Measurements from ENCODE around the gene RPS23.

Gene RPS23

DNA sequence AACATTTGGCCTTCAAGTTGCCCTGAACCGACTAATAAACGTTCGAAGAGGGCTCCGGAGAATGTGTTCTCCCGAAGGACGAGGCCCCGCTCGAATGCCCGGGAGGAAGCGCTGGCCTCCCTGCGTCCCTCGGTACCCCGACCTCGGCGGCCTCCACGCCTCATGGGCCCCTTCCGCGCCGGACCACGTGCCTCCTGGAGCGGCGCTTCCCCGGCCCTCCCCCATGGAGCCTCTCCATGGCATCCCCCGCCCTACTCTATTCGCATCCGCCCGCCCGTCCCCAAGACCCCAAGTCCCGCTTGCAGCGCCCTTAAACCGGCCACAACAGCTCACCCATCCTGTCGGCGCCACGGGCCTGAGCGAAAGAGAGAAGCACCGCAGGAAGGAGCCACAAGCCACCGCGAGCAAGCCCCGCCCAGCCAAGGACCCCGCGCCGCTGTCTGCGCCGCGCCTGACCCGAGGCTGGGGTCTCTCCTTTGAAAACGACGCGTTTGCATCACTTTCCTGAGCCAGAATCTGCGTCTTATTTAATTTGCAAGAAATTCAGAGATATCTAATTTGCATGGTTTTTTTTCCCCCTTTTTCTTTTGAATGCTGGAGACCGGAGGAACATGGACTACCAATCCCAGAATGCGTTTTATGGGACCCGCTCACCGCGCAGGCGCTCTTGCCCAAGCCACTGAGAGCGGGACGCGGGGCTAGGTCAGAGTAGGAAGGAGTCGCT is at the start of gene RPS23:
TSS of gene RPS23 (minus strand) at position 368 of the 724 bp plus-strand sequence. CDS start at position 337, 31 bp downstream.
- peak; percentile 93 for DNase-seq

DNA sequence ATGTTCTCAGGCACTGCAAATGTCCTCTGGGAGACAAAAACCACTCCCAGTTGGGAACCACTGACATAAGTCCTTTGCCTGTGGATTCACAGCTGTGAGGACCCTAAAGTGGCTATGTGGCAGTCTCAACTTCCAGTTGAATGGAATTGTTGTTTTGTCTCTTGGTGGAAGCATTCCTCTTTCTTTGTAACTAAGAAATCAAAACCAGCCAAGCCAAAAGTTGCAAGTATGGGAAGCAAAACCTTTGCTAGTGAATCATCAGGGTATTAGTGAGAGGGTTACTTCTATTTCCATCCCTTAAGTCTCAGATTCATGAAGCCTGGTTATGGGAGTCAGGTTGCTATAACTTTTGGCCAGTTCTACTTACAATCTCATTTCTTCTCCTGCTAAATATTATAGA is 49.8 kb upstream of the RPS23 start:
- no peak for DNase-seq

DNA sequence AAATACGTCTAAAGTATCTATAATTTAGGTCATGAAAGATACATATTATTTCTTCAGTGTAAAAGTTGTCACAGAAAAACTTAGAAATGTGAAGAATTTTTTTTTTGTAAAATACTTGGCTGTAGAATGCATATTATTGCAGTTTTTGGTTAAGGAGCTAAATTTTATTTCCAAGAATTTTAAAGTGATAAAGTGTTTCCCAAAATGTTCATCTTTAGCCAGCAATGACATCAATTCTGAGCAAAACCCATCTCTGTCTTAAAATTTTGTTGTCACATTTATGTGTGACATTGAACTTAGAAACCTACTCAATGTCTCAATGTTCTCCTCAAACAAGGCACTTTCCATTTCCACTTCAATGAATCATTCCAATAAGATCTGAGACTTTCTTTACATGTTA is 47.8 kb upstream of the RPS23 start:
- DNase-seq, result no peak

GRCh38 chr5:82325155-82325554 is 47.0 kb upstream of the RPS23 start:
- no peak for DNase-seq

DNA sequence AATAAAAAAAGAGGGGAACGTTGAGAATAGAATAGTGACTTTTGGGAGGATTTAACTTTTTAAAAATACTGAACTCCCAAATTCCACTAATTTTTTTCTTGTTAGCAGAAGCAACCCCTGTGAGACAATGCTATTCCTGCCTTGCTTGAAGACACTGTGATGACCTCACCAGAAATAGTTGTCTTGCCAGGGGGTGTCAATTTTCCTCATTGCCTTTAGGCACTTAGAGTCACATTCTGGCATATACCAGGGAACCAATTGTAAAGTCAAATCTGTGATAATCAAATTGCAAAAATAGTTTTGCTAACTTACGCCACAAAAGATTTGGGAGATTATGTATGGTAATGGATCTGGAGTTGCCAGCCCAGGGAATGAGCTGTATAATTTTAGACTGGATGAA is 42.8 kb upstream of the RPS23 start:
- no peak for DNase-seq

- DNase-seq, result no peak
Measured at GRCh38 chr5:82319651-82320376, 41.7 kb upstream of the RPS23 start.

DNA sequence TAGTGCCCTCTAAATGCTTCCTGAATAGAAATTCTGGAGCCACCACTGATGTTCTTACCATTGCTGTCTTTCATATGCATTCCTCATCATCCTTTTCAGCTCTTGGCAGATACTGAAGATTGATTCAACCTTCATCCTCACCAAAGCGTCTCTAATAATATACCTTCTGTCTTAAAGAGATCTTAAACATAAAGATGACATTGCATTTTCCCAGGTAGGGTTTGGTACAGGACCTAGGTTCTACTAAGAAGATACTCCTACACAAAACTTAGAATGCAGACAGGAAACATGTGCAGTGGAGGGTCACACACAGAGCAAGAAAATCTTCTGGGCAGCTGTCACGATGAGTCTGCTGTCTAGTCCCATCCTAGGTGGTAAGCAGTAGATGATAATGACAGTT is 41.0 kb upstream of the RPS23 start:
- DNase-seq, result no peak

GRCh38 chr5:82314964-82315758 is 37.0 kb upstream of the RPS23 start:
- no peak for DNase-seq

DNA sequence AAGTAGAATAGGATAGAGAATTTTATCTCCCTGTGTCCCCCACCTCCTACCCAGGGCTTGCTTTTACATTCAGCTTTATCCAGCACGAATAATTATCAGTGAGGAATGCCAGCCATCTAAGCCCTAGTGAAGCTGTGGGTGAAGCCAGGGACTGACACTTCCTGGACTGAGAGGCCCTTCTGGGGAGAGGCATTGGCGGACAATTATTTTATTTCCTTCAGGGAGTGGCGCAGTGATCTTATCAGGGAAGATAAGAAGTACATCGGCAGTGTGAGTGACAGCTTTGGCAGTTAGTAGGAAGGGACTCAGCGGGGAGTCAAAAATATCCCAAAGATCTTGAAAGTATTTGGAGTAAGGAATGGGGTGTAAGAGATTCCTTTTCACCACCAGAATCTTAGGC is 34.9 kb upstream of the RPS23 start:
- no peak for DNase-seq

GRCh38 chr5:82312373-82312856 is 34.3 kb upstream of the RPS23 start:
- DNase-seq, result peak; percentile 85

- no peak for DNase-seq
Measured at GRCh38 chr5:82309091-82309531, 31.0 kb upstream of the RPS23 start.

DNA sequence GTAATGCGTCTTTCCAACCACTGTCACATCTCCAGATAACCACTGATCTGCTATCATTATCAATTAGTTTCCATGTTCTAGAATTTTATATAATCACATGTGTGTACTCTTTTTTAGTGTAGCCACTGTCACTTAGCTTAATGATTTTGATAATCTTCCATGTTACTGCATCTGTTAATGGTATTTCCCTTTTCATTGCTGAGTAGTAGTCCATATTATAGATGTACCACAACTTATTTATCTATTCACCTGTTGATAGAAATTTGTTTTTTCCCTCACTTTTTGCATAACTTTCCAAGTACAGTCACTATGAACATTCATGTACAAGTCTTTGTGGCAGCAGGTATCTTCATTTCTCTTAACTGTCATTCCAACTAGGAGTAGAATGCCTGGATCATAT is 30.3 kb upstream of the RPS23 start:
- no peak for DNase-seq

DNA sequence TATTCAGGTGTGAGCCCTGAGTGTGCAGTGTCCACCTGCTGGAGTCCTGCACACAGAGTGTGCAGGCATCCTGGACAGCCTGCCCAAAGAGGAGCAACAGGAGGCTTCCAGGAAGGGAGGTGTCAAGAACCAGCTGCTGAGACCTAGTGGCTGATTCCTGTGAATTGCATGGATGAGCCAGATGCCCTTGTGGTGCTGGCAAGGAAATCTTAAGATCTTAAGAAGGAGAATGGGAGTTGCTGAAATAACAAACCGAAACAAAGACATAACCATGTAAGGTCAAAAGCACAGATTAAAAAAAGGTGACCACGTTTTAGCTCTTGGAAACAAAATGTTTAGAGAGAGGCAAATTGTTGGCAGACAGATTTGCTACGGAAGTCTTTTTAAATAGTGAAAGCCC is 29.3 kb upstream of the RPS23 start:
- DNase-seq, result no peak

DNA sequence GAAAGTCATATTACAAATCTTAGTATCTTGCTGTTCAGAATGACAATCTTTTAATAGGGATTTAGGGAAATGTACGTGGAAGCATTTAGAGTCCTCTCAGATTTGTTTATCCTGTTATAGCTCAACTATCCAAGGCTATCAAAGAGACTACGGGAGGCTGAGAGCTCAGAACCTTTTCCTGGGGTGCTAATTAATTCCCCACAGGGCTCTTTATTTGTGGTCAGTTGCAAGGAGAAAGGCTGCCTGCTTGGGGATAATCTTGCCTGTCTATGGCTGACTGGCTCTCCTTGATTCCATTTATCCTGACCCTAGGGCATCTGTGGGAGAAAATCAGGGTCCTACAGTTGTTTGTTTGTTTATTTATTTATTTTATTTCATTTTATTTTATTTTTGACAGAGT is 28.0 kb upstream of the RPS23 start:
- no peak for DNase-seq

- no peak for DNase-seq
Measured at GRCh38 chr5:82301190-82301589, 23.0 kb upstream of the RPS23 start.

DNA sequence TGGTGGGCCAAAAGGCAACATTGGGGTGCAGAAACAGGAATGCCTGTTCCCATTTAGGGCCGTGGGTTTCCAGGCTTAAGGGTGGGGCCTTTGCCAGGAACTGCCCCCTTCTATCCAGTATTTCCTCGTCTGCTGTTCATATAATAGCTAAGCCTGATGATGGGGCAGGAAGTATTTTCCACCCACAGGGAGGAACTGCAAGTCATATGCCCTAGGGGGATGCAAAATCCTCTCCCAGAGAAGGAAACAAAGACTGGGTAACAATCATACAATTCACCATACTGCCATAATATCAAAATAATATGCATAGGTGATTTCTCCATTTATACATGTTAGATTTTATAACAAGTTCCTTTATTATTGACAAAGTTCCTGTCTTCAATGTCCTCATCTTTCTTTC is 20.5 kb upstream of the RPS23 start:
- no peak for DNase-seq

- no peak for DNase-seq
Measured at GRCh38 chr5:82297711-82298110, 19.6 kb upstream of the RPS23 start.

DNA sequence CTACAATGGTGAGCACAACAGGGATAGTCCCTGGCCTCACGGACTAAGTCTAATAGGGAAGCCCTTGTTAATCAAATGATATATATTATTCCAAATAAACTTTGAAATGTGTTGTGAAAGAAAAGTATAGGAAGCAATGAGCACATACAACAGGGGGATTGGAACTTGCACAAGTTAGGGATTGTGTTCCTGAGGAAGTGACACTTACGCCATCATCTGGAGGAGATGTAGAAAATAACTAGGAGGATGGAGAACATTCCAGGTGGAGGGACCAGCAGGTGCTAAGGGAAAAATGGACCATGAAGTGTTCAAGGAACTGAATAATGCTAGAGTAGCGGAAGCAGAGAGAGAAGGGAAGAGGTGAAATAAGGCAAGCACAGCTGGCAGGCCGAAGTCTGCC is 18.8 kb upstream of the RPS23 start:
- no peak for DNase-seq

DNA sequence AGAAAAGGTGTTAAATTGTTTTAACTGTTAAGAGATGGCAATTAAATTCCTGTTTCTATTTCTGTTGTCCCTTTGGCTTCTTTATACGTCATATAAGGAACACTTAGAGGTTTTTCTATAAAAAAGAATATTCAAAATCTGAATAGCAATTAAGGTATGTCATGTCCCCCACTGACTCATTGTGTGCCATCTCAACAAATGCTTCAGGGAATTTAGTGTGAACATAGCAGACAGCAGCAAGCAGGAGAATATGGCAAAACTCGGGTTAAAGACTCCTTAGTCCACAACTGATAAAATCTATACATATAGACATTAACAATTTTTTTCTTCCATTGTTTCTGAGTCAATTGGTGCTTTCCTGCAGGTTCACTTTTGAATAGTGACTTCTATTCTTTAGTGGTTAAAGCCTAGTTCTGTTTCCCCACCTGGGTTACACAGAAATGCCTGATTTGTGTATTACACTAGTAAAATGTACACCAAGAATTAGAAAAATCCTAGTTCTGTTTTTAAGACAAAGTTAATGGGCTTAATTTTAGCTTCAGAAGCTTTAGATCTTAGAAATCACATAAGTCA is 17.9 kb upstream of the RPS23 start:
- no peak for DNase-seq

DNA sequence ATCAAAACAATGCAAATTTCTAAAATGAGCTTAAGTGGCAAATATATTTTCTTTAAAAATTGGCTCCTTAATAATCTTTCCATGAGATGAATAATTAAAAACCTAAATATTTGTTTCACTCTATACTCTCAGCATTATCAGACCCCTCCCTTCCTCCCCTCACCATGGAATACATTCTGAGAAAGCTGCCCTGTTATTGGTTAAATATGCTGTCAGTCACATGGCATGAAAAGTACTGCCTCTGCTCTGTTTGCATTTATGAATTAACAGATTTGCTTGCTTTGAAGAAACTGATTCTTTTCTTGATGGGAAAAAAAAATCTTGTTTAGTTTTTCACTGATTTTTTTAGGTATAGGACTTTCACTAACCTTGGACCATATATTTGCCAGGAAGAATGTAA is 17.0 kb upstream of the RPS23 start:
- DNase-seq, result no peak

- DNase-seq, result no peak
Measured at GRCh38 chr5:82291420-82291819, 13.3 kb upstream of the RPS23 start.

DNA sequence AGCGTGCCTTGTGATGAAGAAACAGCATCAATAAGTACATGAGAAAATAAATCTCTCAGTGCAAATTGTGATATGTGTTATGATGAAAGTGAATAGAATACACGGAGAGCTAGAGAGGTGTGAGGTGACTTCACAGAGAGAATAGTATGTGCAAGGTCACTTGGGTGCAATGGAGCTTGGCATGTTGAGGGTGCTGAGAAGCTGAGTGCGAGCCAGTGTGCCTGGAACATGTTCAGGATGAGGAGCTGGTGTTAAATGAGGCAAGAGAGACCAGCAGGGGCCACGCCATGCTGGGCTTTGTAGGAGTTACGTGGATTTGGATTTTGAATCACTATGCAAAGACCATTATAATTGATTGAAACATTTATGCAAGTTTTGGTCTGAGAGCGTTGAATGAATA is 12.8 kb upstream of the RPS23 start:
- DNase-seq, result no peak

- DNase-seq, result no peak
Measured at GRCh38 chr5:82290005-82290404, 11.9 kb upstream of the RPS23 start.

All from right hindlimb (tissue), 1 donor.